Panc1 (cell line): Measurements from ENCODE around the gene EFR3B. TPM values are rescaled to one million over a fixed set of nuclear protein-coding genes. Genes with fewer than 3 reads are reported as not detected.
A peak's percentile ranks its signal among the peaks of the same experiment; 100 is the strongest.

ENCODE experiments used
- ATAC-seq: fragments of 200-7000 bp; cut with Tn5 transposase; 2 replicates; pipeline ENCODE4 v1.9.1; 2020; ENCODE audit warnings: mild to moderate bottlenecking, moderate library complexity
- BruUV-seq: library from RNA; stranded (reverse); fragments of 400-500 nt; replicated peaks from 2 replicates; lab custom pipeline; 2021; lab: Mats Ljungman, UMichigan
- CTCF ChIA-PET: fragments of 300-600 bp; sonication (Branson Sonifier 250); formaldehyde crosslinking; loops from one replicate; lab custom pipeline; 2022; ENCODE audit warnings: antibody characterized with exemption; lab: Charles Lee
- POLR2A ChIA-PET: fragments of 300-600 bp; sonication (Branson Sonifier 250); formaldehyde crosslinking; loops from one replicate; lab custom pipeline; 2022; ENCODE audit warnings: antibody characterized with exemption; lab: Charles Lee
- DNase-seq: peaks from one replicate; pipeline ENCODE4 v3.0.0-alpha.2; 2010; ENCODE audit warnings: low read depth, low spot score
- H3K27ac ChIP-seq: 2 replicates; pipeline ENCODE4 v1.5.1; 2011; ENCODE audit warnings: mild to moderate bottlenecking, low read length, inconsistent platforms
- H3K27me3 ChIP-seq: fragments of 200-500 bp; sonication (Bioruptor generic); 2 replicates; pipeline ENCODE4 v1.6.0; 2014; ENCODE audit warnings: low read length, inconsistent platforms; ENCODE audit not compliant: control insufficient read depth, insufficient read depth
- H3K36me3 ChIP-seq: fragments of 200-500 bp; sonication (Bioruptor generic); 2 replicates; pipeline ENCODE4 v1.5.1; 2014; ENCODE audit warnings: inconsistent platforms, mild to moderate bottlenecking, low read length, moderate library complexity; ENCODE audit not compliant: control insufficient read depth, insufficient read depth
- H3K4me1 ChIP-seq: 2 replicates; pipeline ENCODE4 v1.5.1; 2011; ENCODE audit warnings: inconsistent platforms, mild to moderate bottlenecking, low read length, moderate library complexity; ENCODE audit not compliant: control insufficient read depth, insufficient read depth
- H3K4me3 ChIP-seq, 2 experiments: 2 replicates each; pipeline ENCODE4 v1.5.1; 2011 to 2012; ENCODE audit warnings: low read depth in 2 of 2, low read length in 2 of 2, mild to moderate bottlenecking in 2 of 2, inconsistent platforms in 1 of 2, moderate library complexity in 1 of 2
- H3K9me3 ChIP-seq: fragments of 200-500 bp; sonication (Bioruptor generic); 2 replicates; pipeline ENCODE4 v1.5.1; 2014; ENCODE audit warnings: low read depth, mild to moderate bottlenecking, inconsistent platforms, low read length, moderate library complexity; ENCODE audit not compliant: control insufficient read depth, insufficient read depth
- POLR2AphosphoS5 ChIP-seq: IDR thresholded peaks from 2 replicates; pipeline ENCODE4 v1.6.1; 2012; ENCODE audit warnings: mild to moderate bottlenecking, low read depth, low read length, moderate library complexity
- SIN3A ChIP-seq: IDR thresholded peaks from 2 replicates; pipeline ENCODE4 v1.6.1; 2012; ENCODE audit warnings: low read depth, mild to moderate bottlenecking, low read length, moderate library complexity, borderline replicate concordance; ENCODE audit not compliant: insufficient read depth
- TCF7L2 ChIP-seq: IDR thresholded peaks from 2 replicates; pipeline ENCODE4 v1.6.1; 2011; ENCODE audit warnings: mild to moderate bottlenecking, low read depth, low read length, inconsistent platforms
- in situ Hi-C: cut with HindIII; loops from 2 replicates; pipeline ENCODE4 v1.10.0; 2016; ENCODE audit warnings: low sequenced_read_pairs, low pct_unique_long_range_greater_than_20kb
- intact Hi-C: fragments of 100-400 bp; cut with micrococcal nuclease; formaldehyde crosslinking; loops from one replicate; pipeline ENCODE4 v1.10.0; 2022; ENCODE audit not compliant: unreplicated experiment
- total RNA-seq: library from RNA; stranded (reverse); gene quantifications from one replicate; pipeline ENCODE4 v1.2.1, GENCODE V29; 2021; ENCODE audit not compliant: unreplicated experiment
- TF ChIP-seq, protein P1 (sequence below): fragments of 450-650 bp; IDR thresholded peaks from 2 replicates; pipeline ENCODE4 v1.5.1; 2017; ENCODE audit warnings: mild to moderate bottlenecking
- TF ChIP-seq, protein P2 (sequence below), 2 experiments: IDR thresholded peaks; 2 replicates each; pipeline ENCODE4 v1.6.1; 2011 to 2012; ENCODE audit warnings: low read depth in 2 of 2, control low read depth in 1 of 2, low read length in 1 of 2, mild to moderate bottlenecking in 1 of 2, moderate library complexity in 1 of 2; ENCODE audit not compliant: insufficient read depth in 1 of 2

The EFR3B gene
- total RNA-seq, 1 experiment from 2014 or later = 8.9 TPM

DNA sequence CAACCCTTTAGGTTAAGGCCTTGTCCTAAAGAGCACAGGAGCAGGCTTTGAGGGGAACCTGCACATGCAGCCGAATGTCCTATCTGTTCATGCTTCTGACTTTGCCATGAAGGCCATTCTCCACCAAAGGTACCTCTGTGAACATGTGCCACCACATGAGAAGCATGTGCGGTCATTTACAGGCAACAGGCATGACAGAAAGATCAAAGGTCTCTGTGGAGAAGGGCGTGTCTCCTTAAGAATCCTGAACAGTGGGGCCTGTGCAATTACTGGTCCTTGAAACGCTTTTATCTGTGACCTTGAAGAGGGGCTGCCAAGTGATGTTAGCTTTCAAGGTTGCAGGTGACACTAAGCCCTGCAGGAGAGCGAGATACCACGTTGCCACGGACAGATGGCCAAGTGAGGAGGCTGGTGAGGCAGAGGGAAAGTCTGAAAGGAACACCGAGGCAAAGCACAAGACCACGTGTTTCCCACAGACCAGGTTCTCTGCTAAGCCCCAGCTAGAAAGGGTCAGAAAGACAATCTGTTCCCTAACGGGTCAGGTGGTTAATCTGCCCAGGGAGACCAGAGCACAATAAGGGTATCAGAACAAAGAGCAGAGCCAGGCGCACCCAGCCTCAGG lies 146.0 kb downstream of the EFR3B start:
- in situ Hi-C loops = no loop called here
- Histone ChIP-seq H3K36me3 (no peaks in the 10 kb centered on the region), H3K4me1 (no peaks in the 10 kb centered on the region), H3K27ac (no peak overlapping the region), H3K27me3 (no peaks in the 10 kb centered on the region), H3K4me3 (no peak overlapping the region), H3K9me3 (no peaks in the 10 kb centered on the region)
- no peak for DNase-seq
- BruUV-seq = no TSS peak
- intact Hi-C loops = no loop called here
- no peak for ATAC-seq
- TF ChIP-seq, protein P1, sequence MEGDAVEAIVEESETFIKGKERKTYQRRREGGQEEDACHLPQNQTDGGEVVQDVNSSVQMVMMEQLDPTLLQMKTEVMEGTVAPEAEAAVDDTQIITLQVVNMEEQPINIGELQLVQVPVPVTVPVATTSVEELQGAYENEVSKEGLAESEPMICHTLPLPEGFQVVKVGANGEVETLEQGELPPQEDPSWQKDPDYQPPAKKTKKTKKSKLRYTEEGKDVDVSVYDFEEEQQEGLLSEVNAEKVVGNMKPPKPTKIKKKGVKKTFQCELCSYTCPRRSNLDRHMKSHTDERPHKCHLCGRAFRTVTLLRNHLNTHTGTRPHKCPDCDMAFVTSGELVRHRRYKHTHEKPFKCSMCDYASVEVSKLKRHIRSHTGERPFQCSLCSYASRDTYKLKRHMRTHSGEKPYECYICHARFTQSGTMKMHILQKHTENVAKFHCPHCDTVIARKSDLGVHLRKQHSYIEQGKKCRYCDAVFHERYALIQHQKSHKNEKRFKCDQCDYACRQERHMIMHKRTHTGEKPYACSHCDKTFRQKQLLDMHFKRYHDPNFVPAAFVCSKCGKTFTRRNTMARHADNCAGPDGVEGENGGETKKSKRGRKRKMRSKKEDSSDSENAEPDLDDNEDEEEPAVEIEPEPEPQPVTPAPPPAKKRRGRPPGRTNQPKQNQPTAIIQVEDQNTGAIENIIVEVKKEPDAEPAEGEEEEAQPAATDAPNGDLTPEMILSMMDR = no peak
- 0 out of 2 replicates have a peak, but pooled peaks have one; percentile 25 for TF ChIP-seq TCF7L2
- CTCF ChIA-PET = no interaction called here
- POLR2A ChIA-PET = no interaction called here

DNA sequence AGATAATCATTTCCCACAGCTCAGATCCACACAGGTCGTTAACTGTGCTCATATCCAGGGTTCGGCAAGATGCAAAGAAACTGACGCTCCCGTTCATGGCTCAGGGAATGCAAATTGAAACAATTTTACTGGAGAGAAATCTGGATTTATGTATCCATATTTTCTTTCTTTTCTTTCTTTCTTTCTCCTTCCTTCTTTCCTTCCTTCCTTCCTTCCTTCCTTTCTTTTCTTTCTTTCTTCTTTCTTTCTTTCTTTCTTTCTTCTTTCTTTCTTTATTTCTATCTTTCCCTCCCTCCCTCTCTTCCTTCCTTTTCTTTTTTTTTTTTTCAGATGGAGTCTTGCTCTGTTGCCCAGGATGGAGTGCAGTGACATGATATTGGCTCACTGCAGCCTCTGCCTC lies 146.5 kb downstream of the EFR3B start:
- Histone ChIP-seq H3K4me1 (no peaks in the 10 kb centered on the region), H3K27ac (no peak overlapping the region), H3K36me3 (no peaks in the 10 kb centered on the region), H3K27me3 (no peaks in the 10 kb centered on the region), H3K9me3 (no peaks in the 10 kb centered on the region), H3K4me3 (no peak overlapping the region)
- DNase-seq (no peak), ATAC-seq (no peak)
- in situ Hi-C loops (no loop called here), intact Hi-C loops (no loop called here)
- POLR2A ChIA-PET = no interaction called here
- CTCF ChIA-PET = no interaction called here
- TF ChIP-seq POLR2AphosphoS5 = no peak
- TF ChIP-seq TCF7L2 = no peak
- TF ChIP-seq, protein P2, sequence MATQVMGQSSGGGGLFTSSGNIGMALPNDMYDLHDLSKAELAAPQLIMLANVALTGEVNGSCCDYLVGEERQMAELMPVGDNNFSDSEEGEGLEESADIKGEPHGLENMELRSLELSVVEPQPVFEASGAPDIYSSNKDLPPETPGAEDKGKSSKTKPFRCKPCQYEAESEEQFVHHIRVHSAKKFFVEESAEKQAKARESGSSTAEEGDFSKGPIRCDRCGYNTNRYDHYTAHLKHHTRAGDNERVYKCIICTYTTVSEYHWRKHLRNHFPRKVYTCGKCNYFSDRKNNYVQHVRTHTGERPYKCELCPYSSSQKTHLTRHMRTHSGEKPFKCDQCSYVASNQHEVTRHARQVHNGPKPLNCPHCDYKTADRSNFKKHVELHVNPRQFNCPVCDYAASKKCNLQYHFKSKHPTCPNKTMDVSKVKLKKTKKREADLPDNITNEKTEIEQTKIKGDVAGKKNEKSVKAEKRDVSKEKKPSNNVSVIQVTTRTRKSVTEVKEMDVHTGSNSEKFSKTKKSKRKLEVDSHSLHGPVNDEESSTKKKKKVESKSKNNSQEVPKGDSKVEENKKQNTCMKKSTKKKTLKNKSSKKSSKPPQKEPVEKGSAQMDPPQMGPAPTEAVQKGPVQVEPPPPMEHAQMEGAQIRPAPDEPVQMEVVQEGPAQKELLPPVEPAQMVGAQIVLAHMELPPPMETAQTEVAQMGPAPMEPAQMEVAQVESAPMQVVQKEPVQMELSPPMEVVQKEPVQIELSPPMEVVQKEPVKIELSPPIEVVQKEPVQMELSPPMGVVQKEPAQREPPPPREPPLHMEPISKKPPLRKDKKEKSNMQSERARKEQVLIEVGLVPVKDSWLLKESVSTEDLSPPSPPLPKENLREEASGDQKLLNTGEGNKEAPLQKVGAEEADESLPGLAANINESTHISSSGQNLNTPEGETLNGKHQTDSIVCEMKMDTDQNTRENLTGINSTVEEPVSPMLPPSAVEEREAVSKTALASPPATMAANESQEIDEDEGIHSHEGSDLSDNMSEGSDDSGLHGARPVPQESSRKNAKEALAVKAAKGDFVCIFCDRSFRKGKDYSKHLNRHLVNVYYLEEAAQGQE (IDR thresholded peaks at IDR 0.05; ENCODE audit: insufficient read depth in 1 of 2, low read depth in 2 of 2, low read length in 1 of 2) = no peak
- no peak for TF ChIP-seq SIN3A
- TF ChIP-seq, protein P1 = no peak
- no TSS peak for BruUV-seq
